ENCODE data around the gene PXYLP1. TPM values are rescaled to one million over a fixed set of nuclear protein-coding genes. Genes with fewer than 3 reads are reported as not detected.

PXYLP1 gene
- total and polyA plus RNA-seq, 2 of the 8 experiments (the other 6 are each of a cell fraction or from before 2014, with no cell fraction given): 19.4 to 20.6 TPM

DNA sequence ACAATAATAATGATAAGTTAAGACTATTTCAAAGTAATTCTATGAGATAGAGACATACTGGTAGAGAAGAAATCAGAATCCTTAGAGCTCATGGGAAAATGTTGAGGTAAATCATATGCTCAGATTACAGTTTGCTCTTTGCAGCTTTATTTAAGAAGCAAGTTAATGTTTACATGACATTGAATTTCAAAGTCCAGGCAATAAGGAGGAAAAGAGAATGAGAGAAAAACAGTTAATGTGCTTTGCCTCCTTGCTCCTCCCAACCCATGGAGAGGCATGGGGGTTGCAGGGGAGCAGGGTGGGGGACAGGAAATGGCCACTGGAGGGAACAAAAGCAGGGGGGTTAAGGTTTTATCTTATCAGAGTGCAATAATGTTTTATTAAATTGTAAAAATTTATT is 94.5 kb downstream of the PXYLP1 start (continued):
- TF ChIP-seq SP2 (IDR thresholded peaks at IDR 0.05; ENCODE audit: low read length) (no peak), CHD2 (IDR thresholded peaks at IDR 0.05; ENCODE audit: low read length) (no peak), PHF8 (conservative IDR thresholded peaks at IDR 0.05; ENCODE audit: low read depth, low read length) (no peak), POLR2AphosphoS5 (IDR thresholded peaks at IDR 0.05; ENCODE audit: low read depth, low read length) (no peak)
- TF ChIP-seq, protein P1, sequence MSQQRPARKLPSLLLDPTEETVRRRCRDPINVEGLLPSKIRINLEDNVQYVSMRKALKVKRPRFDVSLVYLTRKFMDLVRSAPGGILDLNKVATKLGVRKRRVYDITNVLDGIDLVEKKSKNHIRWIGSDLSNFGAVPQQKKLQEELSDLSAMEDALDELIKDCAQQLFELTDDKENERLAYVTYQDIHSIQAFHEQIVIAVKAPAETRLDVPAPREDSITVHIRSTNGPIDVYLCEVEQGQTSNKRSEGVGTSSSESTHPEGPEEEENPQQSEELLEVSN (IDR thresholded peaks at IDR 0.05): no peak
